Tibial nerve (tissue), 4 donors: Measurements from ENCODE around the gene DNAJB6.

Experiments
- EP300 ChIP-seq, 2 donors: sonication (generic); formaldehyde crosslinking; IDR thresholded peaks; one replicate each; pipeline ENCODE4 v1.6.1; 2017; ENCODE audit warnings: antibody characterized with exemption in 2 of 2, mild to moderate bottlenecking in 1 of 2
- TF ChIP-seq, protein P1 (sequence below), 5 experiments: fragments of 200-600 bp in 3 of 5; fragments of 450-650 bp in 2 of 5; sonication (generic) in 3 of 5; IDR thresholded peaks; one replicate each; pipeline ENCODE4 v1.5.1; 2016 to 2019; ENCODE audit warnings: antibody characterized with exemption in 5 of 5, mild to moderate bottlenecking in 3 of 5, moderate library complexity in 2 of 5

DNA sequence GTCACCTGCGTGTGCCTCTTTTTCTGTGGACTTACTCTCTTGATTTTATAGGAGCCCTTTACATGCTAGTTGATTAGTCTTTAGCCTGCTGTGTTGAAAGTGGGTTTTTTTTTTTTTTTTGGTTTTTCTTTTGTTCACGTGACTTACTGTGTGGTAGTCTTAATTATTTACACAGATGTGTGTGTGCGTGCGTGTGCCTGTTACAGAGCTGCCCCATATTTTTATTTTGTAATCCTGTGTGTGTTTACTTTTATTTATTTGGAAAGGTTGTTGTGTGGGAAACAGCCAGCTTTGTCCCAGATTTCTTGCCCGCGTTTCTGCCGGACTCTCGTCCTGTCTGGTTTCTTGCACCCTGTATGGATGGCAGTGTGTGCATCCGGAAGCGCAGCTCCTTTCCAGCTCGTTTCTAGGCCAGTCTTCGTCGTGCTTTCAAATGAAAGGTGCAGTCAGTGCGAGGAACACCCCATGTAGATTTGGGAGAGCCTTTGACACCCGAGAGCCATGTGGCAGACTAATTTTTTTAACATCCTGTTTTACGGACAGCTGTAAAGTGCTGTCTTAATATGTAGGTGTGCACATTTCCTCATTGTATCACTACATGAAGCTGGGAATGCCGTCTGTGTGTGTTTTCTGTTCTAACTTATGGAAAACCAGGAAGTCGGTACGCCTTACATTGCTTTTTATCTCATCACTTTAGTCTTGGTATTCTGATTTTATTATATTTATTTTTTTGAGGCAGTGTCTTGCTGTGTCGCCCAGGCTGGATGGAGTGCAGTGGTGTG lies 55.6 kb downstream of the DNAJB6 start:
- TF ChIP-seq, protein P1, sequence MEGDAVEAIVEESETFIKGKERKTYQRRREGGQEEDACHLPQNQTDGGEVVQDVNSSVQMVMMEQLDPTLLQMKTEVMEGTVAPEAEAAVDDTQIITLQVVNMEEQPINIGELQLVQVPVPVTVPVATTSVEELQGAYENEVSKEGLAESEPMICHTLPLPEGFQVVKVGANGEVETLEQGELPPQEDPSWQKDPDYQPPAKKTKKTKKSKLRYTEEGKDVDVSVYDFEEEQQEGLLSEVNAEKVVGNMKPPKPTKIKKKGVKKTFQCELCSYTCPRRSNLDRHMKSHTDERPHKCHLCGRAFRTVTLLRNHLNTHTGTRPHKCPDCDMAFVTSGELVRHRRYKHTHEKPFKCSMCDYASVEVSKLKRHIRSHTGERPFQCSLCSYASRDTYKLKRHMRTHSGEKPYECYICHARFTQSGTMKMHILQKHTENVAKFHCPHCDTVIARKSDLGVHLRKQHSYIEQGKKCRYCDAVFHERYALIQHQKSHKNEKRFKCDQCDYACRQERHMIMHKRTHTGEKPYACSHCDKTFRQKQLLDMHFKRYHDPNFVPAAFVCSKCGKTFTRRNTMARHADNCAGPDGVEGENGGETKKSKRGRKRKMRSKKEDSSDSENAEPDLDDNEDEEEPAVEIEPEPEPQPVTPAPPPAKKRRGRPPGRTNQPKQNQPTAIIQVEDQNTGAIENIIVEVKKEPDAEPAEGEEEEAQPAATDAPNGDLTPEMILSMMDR (IDR thresholded peaks at IDR 0.05): no peak
- TF ChIP-seq EP300 (IDR thresholded peaks at IDR 0.05): no peak
